A375 (cell line): Measurements from ENCODE around the gene FOXD4L6. TPM values are rescaled to one million over a fixed set of nuclear protein-coding genes. Genes with fewer than 3 reads are reported as not detected.

Source experiments
- total RNA-seq: library from RNA; depleted of rRNA; stranded (reverse); fragments of >200 nt; shearing (Covaris generic); gene quantifications from 2 replicates; pipeline ENCODE4 v1.2.3, GENCODE V29; 2014; rRNA removed

Gene FOXD4L6
- total RNA-seq: 0.05 TPM in 1 of 2 replicates, not detected in the other

GRCh38 chr9:41128581-41128980 is at the start of gene FOXD4L6:
Gene FOXD4L6, minus strand, starts transcription at chr9:41128681. Its CDS starts 298 bp downstream, at chr9:41128383.

Other genes with a start within 250 kb of the FOXD4L6 start
- gene ZNG1F, start 60.6 kb upstream of the FOXD4L6 start, total RNA-seq: 18.3 and 118 TPM in 2 replicates